GM23338 (cell line): ENCODE data around the gene NCR3LG1. TPM values are rescaled to one million over a fixed set of nuclear protein-coding genes. Genes with fewer than 3 reads are reported as not detected.

Source experiments
- ATAC-seq: fragments of 200-7000 bp; cut with Tn5 transposase; 3 replicates; pipeline ENCODE4 v1.9.1; 2020
- DNase-seq: peaks from one replicate; pipeline ENCODE4 v3.0.0-alpha.2; 2015; ENCODE audit warnings: low spot score
- H2AFZ ChIP-seq: fragments of 200-600 bp; sonication (generic); 2 replicates; pipeline ENCODE4 v1.8.0; 2016; ENCODE audit warnings: antibody characterized with exemption, mild to moderate bottlenecking, moderate library complexity
- H3F3A ChIP-seq: fragments of 200-600 bp; sonication (generic); replicated peaks from 2 replicates; pipeline ENCODE4 v1.8.0; 2017; ENCODE audit warnings: antibody characterized with exemption, mixed run types, low read depth
- H3K27ac ChIP-seq: fragments of 200-600 bp; sonication (generic); 2 replicates; pipeline ENCODE4 v1.6.1; 2016; ENCODE audit warnings: low read depth
- H3K27me3 ChIP-seq: fragments of 200-600 bp; sonication (generic); 2 replicates; pipeline ENCODE4 v1.8.0; 2016; ENCODE audit warnings: mild to moderate bottlenecking, mixed run types, moderate library complexity; ENCODE audit not compliant: insufficient read depth
- H3K36me3 ChIP-seq: fragments of 200-600 bp; sonication (generic); 2 replicates; pipeline ENCODE4 v1.8.0; 2016; ENCODE audit warnings: mild to moderate bottlenecking; ENCODE audit not compliant: insufficient read depth
- H3K4me1 ChIP-seq: fragments of 200-600 bp; sonication (generic); 2 replicates; pipeline ENCODE4 v1.8.0; 2016; ENCODE audit warnings: mild to moderate bottlenecking, moderate library complexity; ENCODE audit not compliant: insufficient read depth
- H3K4me2 ChIP-seq: fragments of 200-600 bp; sonication (generic); 2 replicates; pipeline ENCODE4 v1.7.1; 2017; ENCODE audit warnings: mixed run types
- H3K4me3 ChIP-seq: fragments of 200-600 bp; sonication (generic); 2 replicates; pipeline ENCODE4 v1.6.1; 2016; ENCODE audit warnings: mixed run types
- H3K79me2 ChIP-seq: fragments of 200-600 bp; sonication (generic); replicated peaks from 2 replicates; pipeline ENCODE4 v1.8.0; 2017; ENCODE audit warnings: mild to moderate bottlenecking; ENCODE audit not compliant: insufficient read depth
- H3K9me2 ChIP-seq: fragments of 200-600 bp; sonication (generic); 2 replicates; pipeline ENCODE4 v1.8.0; 2017; ENCODE audit not compliant: insufficient read depth
- H4K20me1 ChIP-seq: fragments of 200-600 bp; sonication (generic); replicated peaks from 2 replicates; pipeline ENCODE4 v1.8.0; 2017; ENCODE audit warnings: mild to moderate bottlenecking; ENCODE audit not compliant: insufficient read depth
- H3K27ac Mint-ChIP-seq: 2 replicates; pipeline ENCODE4 v1.8.0; 2020; ENCODE audit warnings: inconsistent platforms, mild to moderate bottlenecking, moderate library complexity, mixed read lengths
- H3K27me3 Mint-ChIP-seq: 3 replicates; pipeline ENCODE4 v1.8.0; 2022; ENCODE audit warnings: low read depth, mild to moderate bottlenecking, moderate library complexity, mixed read lengths, inconsistent platforms; ENCODE audit not compliant: insufficient read depth, poor library complexity
- H3K36me3 Mint-ChIP-seq: 3 replicates; pipeline ENCODE4 v1.8.0; 2021; ENCODE audit warnings: low read depth, mild to moderate bottlenecking, inconsistent platforms, moderate library complexity, mixed read lengths
- H3K4me1 Mint-ChIP-seq: 3 replicates; pipeline ENCODE4 v1.8.0; 2020; ENCODE audit warnings: mild to moderate bottlenecking, inconsistent platforms, mixed read lengths
- H3K4me3 Mint-ChIP-seq: 3 replicates; pipeline ENCODE4 v1.8.0; 2021; ENCODE audit warnings: moderate library complexity, mild to moderate bottlenecking, inconsistent platforms, mixed read lengths
- H3K9me3 Mint-ChIP-seq: 3 replicates; pipeline ENCODE4 v1.8.0; 2020; ENCODE audit warnings: moderate library complexity, mild to moderate bottlenecking, inconsistent platforms, mixed read lengths
- ETS1 ChIP-seq: IDR thresholded peaks from 2 replicates; pipeline ENCODE4 v1.6.1; 2016; ENCODE audit warnings: antibody characterized with exemption
- EZH2phosphoT487 ChIP-seq: fragments of 200-600 bp; sonication (generic); IDR thresholded peaks from one replicate; pipeline ENCODE4 v1.8.1; 2018; ENCODE audit warnings: antibody characterized with exemption; ENCODE audit not compliant: unreplicated experiment
- JUNB ChIP-seq: IDR thresholded peaks from one replicate; pipeline ENCODE4 v1.6.1; 2016; ENCODE audit warnings: antibody characterized with exemption; ENCODE audit not compliant: unreplicated experiment
- NANOG ChIP-seq: IDR thresholded peaks from 2 replicates; pipeline ENCODE4 v1.6.1; 2016; ENCODE audit warnings: antibody characterized with exemption, borderline replicate concordance
- REST ChIP-seq: IDR thresholded peaks from one replicate; pipeline ENCODE4 v1.6.1; 2018; ENCODE audit warnings: antibody characterized with exemption; ENCODE audit not compliant: unreplicated experiment
- STAT1 ChIP-seq: IDR thresholded peaks from one replicate; pipeline ENCODE4 v1.6.1; 2016; ENCODE audit warnings: antibody characterized with exemption; ENCODE audit not compliant: unreplicated experiment
- ZNF114 ChIP-seq: fragments of 250-450 bp; sonication (Bioruptor Pico); IDR thresholded peaks from 2 replicates; pipeline ENCODE4 v1.5.0; 2020; ENCODE audit warnings: mild to moderate bottlenecking, moderate library complexity
- ZNF462 ChIP-seq: fragments of 250-450 bp; sonication (Bioruptor Pico); IDR thresholded peaks from 2 replicates; pipeline ENCODE4 v1.5.0; 2020; ENCODE audit warnings: mild to moderate bottlenecking, moderate library complexity
- polyA plus RNA-seq: library from polyadenylated mRNA; unstranded; fragments of >200 nt; fragmentation: Nextera tagmentation; extraction: Ambion mirVana; gene quantifications from 2 replicates; pipeline ENCODE4 v1.2.1, GENCODE V29; 2016
- total RNA-seq: library from RNA; depleted of rRNA; stranded (reverse); fragments of >200 nt; shearing (Covaris generic); gene quantifications from 2 replicates; pipeline ENCODE4 v1.2.3, GENCODE V29; 2014

The NCR3LG1 gene
- total and polyA plus RNA-seq, 2 experiments from 2014 or later = 0.15 to 1.9 TPM

- Histone ChIP-seq H3K27ac (no peak overlapping the region), H3K79me2 (no peaks in the 10 kb centered on the region), H3K4me1 (no peaks in the 10 kb centered on the region), H4K20me1 (no peaks in the 10 kb centered on the region), H3K27me3 (no peaks in the 10 kb centered on the region), H3F3A (no peaks in the 10 kb centered on the region), H2AFZ (no peak overlapping the region), H3K36me3 (no peaks in the 10 kb centered on the region), H3K9me2 (no peaks in the 10 kb centered on the region), H3K4me2 (no peak overlapping the region), H3K4me3 (no peak overlapping the region)
- Mint-ChIP-seq H3K9me3 (no peaks in the 10 kb centered on the region), H3K4me3 (no peak overlapping the region), H3K36me3 (no peaks in the 10 kb centered on the region), H3K27me3 (peaks cover 4% of the 10 kb centered on the region), H3K4me1 (0 out of 3 replicates have a peak, but pooled peaks cover 2% of the 10 kb centered on the region), H3K27ac (no peak overlapping the region)
- no peak for TF ChIP-seq ZNF114 (CRISPR knock-in tag)
- TF ChIP-seq JUNB = no peak
- no peak for TF ChIP-seq ETS1
- TF ChIP-seq STAT1 = no peak
- no peak for TF ChIP-seq EZH2phosphoT487
- TF ChIP-seq REST = no peak
- no peak for TF ChIP-seq NANOG
- TF ChIP-seq ZNF462 = no peak
- ATAC-seq (no peak), DNase-seq (no peak)
These were observed 45.9 kb downstream of the NCR3LG1 start for GRCh38 chr11:17397311-17398002.
